Measurements from ENCODE around the gene CISH. TPM values are rescaled to one million over a fixed set of nuclear protein-coding genes. Genes with fewer than 3 reads are reported as not detected.

The CISH gene
- total RNA-seq, 1 experiment from 2014 or later, result 1.7 TPM

DNA sequence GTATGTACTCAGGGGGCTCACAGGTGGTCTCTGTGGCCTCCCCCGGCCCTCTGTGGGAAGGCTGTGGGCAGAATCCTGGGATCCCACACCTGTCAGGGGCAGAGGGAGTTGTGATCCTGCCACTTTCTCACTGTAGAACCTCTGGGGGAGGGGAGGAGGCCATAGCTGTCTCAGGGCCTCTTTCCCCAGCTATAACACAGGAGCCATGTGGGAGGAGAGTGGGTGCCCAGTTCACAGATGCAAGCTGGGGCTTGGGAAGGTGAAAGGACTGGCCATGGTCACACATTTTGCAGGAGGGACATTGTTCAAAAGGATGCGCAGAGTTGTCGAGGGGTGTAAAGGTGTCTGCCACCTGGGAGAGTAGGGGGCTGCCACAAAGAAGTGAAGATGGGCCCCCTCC is 17.0 kb upstream of the CISH start:
- Histone ChIP-seq H3K14ac (ENCODE audit: insufficient read depth, low read length) (no peak overlapping the region), H3K23ac (ENCODE audit: insufficient read length, low read depth, low read length) (no peak overlapping the region), H3K23me2 (ENCODE audit: insufficient read length, low read depth, low read length, poor library complexity, severe bottlenecking) (no peaks in the 10 kb centered on the region), H3K18ac (ENCODE audit: insufficient read length, low read depth, low read length) (no peak overlapping the region), H4K91ac (ENCODE audit: insufficient read length, low read depth, low read length) (no peak overlapping the region), H3K27ac (ENCODE audit: insufficient read length, low read depth, low read length) (no peak overlapping the region), H2AFZ (ENCODE audit: low read length) (no peak overlapping the region), H4K5ac (ENCODE audit: insufficient read length, low read depth, low read length) (no peak overlapping the region), H2BK120ac (ENCODE audit: low read depth, low read length, poor library complexity, severe bottlenecking) (no peak overlapping the region), H2BK20ac (ENCODE audit: low read depth, low read length, poor library complexity, severe bottlenecking) (no peak overlapping the region), H4K20me1 (ENCODE audit: control insufficient read depth, insufficient read depth, insufficient read length) (no peaks in the 10 kb centered on the region), H3T11ph (ENCODE audit: low read length) (no peak overlapping the region), H3K4me2 (ENCODE audit: insufficient read depth, insufficient read length, low read length) (no peak overlapping the region), H3K4ac (ENCODE audit: low read depth, low read length) (no peak overlapping the region), H3K9me3 (ENCODE audit: control insufficient read depth, low read depth, low read length) (no peaks in the 10 kb centered on the region), H2BK5ac (ENCODE audit: insufficient read length, low read length) (no peak overlapping the region), H4K8ac (replicated peaks; ENCODE audit: insufficient read length, low read depth, low read length) (no peak overlapping the region), H3K79me2 (ENCODE audit: insufficient read depth, low read length) (0 out of 2 replicates have a peak, but pooled peaks cover 2% of the 10 kb centered on the region), H2BK15ac (ENCODE audit: low read depth, low read length) (no peak overlapping the region), H2AK5ac (ENCODE audit: insufficient read length, low read length) (no peak overlapping the region), H3K56ac (ENCODE audit: insufficient read length, low read depth, low read length) (no peak overlapping the region), H2BK12ac (ENCODE audit: insufficient read length, low read depth, low read length) (no peak overlapping the region), H3K27me3 (ENCODE audit: insufficient read depth, low read length) (no peaks in the 10 kb centered on the region), H3K4me1 (ENCODE audit: insufficient read depth, low read length) (no peaks in the 10 kb centered on the region; the same call in 1 of the 2 replicates), H3K9ac (ENCODE audit: extremely low read depth, insufficient read length, low read length) (no peak overlapping the region), H3K79me1 (ENCODE audit: insufficient read depth, low read depth, low read length, poor library complexity, severe bottlenecking) (peaks cover 2% of the 10 kb centered on the region)
- Mint-ChIP-seq H3K36me3 (ENCODE audit: insufficient read depth in 1 of 3, low read depth in 3 of 3) (peaks cover 0 to 10% (median 6%) of the 10 kb centered on the region in 3 experiments; a peak in 5 of 7 replicates), H3K27me3 (ENCODE audit: low read depth) (no peaks in the 10 kb centered on the region), H3K4me3 (no peak overlapping the region), H3K27ac (peak overlapping the region in 2 of 3 experiments; percentile 39 to 90; a peak in 1 of 7 replicates), H3K9me3 (no peaks in the 10 kb centered on the region), H3K4me1 (peaks cover 47 to 51% of the 10 kb centered on the region in 2 experiments)
- WGBS (ENCODE audit: extremely low coverage, insufficient read length, low lambda C conversion rate), result no CpG with 5 or more reads among the region's 3 CpGs
- DNase-seq, result no peak
- TF ChIP-seq, protein P1, sequence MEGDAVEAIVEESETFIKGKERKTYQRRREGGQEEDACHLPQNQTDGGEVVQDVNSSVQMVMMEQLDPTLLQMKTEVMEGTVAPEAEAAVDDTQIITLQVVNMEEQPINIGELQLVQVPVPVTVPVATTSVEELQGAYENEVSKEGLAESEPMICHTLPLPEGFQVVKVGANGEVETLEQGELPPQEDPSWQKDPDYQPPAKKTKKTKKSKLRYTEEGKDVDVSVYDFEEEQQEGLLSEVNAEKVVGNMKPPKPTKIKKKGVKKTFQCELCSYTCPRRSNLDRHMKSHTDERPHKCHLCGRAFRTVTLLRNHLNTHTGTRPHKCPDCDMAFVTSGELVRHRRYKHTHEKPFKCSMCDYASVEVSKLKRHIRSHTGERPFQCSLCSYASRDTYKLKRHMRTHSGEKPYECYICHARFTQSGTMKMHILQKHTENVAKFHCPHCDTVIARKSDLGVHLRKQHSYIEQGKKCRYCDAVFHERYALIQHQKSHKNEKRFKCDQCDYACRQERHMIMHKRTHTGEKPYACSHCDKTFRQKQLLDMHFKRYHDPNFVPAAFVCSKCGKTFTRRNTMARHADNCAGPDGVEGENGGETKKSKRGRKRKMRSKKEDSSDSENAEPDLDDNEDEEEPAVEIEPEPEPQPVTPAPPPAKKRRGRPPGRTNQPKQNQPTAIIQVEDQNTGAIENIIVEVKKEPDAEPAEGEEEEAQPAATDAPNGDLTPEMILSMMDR (conservative IDR thresholded peaks at IDR 0.05), result no peak

All from H9 (cell line).